GM21529 (cell line): Measurements from ENCODE around the gene ERMAP.
"Not testable (repeated sequence)": the region's sequence is repeated elsewhere in the genome, so short reads cannot be mapped to it uniquely, and the experiment has no call there.

Experiments
- ATAC-seq: cut with Tn5 transposase; IDR thresholded peaks from one replicate; pipeline ENCODE4 v1.9.1; 2021; ENCODE audit not compliant: unreplicated experiment

Gene ERMAP

DNA sequence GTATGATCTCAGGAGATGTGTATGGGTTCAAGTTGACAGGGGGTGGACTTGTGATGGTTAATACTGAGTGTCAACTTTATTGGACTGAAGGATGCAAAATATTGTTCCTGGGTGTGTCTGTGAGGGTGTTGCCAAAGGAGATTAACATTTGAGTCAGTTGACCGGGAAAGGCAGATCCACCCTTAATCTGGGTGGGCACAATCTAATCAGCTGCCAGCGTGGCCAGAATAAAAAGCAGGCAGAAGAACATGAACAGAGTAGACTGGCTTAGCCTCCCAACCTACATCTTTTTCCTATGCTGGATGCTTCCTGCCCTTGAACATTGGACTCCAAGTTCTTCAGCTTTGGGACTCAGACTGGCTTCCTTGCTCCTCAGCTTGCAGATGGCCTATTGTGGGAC, 52.8 kb downstream of the ERMAP start:
- not testable (repeated sequence) for ATAC-seq

DNA sequence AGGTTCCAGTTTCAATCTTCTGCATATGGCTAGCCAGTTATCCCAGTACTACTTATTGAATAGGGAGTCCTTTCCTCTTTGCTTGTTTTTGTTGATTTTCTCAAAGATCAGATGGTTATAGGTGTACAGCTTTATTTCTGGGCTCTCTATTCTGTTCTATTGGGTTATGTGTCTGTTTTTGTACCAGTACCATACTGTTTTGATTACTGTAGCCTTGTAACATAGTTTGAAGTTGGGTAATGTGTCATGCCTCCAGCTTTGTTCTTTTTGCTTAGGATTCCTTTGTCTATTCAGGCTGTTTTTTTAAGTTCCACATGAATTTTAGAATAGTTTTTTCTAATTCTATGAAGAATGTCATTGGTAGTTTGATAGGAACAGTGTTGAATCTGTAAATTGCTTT, 56.2 kb downstream of the ERMAP start:
- not testable (repeated sequence) for ATAC-seq

DNA sequence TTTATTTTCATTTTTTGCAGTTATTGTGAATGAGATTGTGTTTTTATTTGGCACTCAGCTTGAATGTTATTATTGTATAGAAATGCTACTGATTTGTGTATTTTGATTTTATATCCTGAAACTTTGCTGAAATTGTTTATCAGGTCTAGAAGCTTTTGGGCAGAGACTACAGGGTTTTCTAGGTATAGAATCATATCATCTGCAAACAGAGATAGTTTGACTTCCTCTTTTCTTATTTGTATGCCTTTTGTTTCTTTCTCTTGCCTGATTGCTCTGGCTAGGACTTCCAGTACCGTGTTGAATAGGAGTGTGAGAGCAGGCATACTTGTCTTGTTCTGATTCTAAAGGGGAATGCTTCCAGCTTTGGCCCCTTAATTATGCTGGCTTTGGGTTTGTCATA, 56.7 kb downstream of the ERMAP start:
- no peak for ATAC-seq

DNA sequence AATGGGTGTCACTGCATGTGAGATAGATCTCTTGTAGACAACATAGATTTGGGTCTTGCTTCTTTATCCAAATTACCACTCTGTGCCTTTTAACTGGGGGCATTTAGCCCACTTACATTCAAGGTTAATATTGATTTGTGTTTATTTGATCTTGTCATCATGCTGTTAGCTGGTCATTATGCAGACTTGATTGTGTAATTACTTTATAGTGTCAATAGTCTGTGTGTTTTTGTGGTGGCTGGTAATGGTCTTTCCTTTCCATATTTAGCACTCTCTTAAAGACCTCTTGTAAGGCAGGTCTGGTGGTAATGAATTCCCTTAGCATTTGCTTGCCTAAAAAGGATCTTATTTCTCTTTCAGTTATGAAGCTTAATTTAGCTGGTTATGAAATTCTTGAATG, 59.1 kb downstream of the ERMAP start:
- ATAC-seq, result no peak

DNA sequence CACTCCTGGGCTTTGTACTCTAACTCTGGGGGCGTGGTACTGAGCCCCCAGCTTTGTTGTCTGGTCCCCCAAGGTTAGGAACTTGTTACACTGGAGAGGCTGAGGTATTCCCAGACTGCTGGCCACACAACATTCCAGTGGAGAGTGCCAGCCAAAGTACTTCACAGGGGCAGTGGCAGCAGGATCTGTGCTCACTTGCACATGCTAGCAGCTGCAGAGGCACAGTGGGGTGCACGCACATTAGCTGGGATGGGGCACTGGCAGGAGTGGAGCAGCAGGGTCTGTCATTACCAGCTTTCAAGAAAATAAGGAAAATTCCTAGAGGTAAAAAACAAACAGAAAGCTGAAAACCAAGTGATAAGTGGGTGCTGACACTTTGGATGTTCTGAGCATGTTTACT, 60.5 kb downstream of the ERMAP start:
- no peak for ATAC-seq

DNA sequence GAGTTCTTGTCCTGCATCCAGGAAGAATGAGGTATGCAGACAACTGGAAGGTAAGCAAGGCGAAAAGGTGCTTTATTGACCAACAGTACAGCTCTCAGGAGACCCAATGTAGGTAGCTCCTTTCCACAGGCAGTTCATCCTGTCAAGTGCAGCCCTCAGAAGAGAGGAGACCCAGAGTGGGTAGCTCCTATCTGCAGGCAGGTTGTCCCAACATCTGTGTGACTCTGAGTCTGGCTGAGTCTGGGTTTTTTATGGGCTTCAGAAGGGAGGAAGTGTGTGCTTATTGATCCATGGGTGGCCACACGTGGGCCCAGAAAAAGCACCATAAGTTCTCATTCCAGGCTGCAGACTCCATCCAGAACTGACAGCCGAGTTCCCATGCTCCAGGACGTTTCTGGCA, 63.5 kb downstream of the ERMAP start:
- ATAC-seq, result no peak

DNA sequence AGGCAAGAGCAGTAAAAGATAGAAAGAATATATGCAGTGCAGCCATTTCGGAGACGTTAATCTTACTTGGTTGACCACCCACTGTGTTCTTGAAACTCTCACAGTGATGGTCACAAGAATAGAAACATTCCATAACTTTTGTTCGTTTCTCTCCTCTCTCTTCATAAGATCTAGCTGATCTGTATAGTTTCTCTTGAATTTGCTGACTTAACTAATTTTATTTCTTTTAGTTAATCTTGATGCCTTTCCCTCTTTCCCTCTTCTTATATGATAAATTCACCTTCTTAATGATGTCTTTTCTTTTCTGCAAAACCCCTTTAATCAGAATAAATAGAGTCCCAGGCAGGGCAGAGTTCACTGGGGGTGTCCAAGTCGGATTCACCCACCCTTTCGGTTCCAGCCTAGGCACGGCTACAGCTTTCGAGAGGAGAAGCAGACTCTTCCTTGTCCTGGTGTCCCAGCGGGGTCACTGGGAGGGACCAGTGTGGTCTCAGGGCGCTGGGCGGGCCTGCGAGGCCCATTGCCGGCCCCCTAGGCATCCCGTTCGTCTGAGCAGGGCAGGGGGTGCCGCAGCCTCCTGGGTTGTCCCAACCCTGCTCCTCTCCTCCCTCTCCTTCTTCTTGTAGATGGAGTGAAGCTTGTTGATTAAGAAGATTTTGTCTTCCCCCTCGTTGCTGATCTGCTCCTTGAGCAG, 69.3 kb downstream of the ERMAP start:
- ATAC-seq, result no peak

DNA sequence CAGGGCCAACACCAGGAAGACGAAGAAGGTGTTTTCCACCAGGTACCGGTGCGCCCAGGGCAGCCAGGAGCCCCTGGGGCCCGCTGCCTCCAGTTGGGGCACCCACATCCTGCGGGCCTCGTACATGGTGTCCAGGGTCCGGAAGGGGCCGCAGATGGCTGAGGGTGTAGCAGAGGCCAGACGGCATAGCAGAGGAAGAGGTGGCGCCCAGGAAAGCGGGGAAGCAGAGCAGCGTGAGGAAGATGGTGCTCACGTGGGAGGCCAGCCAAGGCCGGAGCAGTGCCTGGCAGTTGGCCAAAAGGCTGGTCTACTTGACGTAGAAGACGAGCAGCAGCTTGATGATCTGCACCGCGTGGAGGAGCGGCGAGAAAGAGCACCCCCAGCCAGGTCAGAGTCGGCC, 69.9 kb downstream of the ERMAP start:
- no peak for ATAC-seq

DNA sequence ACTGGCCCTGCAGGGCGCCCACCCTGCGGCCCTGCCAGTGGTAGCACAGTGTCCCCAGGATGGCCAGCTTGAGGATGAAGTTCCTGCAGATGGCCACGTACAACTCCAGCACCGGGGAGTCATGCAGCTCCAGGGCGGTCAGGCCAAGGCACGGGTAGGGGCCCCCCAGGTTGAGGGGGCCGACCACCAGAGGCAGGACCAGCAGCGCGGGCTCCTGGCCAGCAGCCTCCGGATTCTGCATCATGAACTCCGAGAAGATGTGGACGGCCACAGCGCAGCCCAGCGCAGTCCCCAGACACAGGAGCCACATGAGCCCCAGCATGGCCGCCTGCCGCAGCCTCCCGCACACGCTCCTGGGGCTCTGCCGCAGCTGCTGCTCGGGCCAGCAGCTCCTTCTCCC, 70.4 kb downstream of the ERMAP start:
- ATAC-seq, result no peak

DNA sequence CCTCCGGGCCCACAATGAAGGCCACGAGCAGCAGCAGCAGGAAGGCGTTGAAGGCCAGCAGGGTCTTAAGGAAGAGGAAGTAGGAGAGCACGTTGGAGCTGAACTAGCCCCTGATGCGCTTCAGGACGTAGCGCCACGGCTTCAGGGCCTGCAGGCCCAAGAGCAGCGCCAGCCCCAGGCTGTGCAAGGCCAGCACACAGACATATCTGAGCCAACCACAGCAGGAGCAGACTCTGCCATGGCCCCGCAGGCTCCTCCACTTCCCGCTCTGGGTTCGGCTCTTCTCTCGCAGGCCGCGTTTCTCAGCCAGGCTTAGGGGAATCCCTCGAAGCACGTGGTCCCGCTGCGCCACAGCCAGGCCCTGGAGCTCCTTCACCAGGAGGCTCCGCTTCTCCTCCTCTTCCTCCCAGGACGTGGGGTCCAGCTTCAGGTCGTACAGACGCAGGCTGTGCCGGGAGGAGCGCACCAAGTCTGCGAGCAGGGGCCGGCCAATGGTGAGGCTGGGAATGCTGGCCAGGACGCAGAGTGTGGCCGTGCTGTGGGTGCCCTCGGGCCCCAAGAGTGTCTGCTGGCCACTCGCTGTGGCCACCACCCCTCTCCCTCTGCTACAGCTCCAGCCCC, 71.2 kb downstream of the ERMAP start:
- no peak for ATAC-seq

DNA sequence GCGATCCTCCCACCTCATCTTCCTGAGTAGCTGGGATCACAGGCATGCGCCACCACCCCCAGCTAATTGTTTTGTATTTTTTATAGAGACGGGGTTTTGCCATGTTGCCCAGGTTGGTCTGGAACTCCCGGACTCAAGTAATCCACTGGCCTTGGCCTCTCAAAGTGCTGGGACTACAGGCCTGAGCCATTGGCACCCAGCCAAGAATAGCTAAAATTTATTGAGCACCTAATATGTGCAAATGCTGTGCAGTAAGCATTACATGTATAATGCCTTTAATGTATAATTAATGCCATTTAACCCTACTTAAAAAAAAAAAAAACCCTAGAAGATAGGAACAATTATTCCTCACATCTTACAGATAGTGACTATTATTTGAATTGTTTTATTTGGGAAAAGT, 72.3 kb downstream of the ERMAP start:
- ATAC-seq, result no peak

DNA sequence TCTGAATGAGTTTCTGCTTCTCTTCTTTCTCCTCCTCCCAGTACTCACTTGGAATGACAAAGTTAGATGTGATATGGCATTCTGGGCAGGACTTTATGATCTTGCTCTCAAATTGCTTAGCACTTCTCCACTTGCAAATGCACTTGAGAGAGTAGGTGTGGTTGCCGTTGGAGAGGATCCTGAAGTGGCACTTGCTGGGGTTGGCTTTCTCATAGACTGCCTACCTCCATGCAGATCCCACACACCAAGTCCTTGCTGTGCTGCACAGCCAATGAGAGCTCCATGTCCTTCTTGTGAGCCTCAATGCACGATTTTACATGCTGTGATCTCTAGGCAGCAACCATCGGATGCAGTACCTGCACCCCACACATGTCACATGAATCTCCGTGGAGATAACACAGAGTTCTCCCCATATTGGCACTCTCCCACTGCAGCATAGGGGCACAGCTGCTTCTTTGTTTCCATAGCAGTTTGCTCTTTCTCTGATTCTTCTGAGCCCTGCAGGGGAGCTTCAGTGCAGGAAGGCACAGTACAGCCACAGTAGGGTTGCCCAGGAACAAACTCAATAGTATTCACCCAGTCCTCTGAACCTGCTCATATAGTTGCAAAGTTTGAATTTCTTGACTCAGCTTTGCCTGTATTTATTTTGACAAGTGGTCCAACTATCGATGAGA, 74.7 kb downstream of the ERMAP start:
- no peak for ATAC-seq
